GM20000 (cell line): ENCODE data around the gene RHBDD3.

Experiments
- DNase-seq: peaks from one replicate; pipeline ENCODE4 v3.0.0; 2012; ENCODE audit warnings: low spot score
- TF ChIP-seq, protein P1 (sequence below): IDR thresholded peaks from 2 replicates; pipeline ENCODE4 v1.5.1; 2012; ENCODE audit warnings: mild to moderate bottlenecking, control low read depth; ENCODE audit errors: extremely low read depth, missing control alignments

Gene RHBDD3

DNA sequence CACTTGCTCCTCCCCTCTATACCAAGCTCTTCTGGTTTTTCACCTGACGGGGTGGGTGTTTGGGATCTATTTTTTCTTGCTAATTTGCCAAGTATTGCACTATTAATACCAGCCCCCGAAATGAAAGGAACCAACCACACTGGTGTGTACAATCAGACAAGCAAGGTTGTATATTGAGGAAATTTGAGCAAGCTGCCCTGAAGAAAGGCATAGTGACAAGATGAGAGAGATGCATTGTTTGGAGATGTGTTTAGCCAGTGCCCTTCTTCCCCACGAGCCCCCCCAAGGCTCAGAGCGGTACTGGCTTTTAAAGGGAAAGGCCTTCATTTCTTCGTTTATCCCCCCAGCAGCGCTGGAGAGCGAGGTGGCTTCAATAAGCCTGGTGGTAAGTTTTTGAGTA, 23.4 kb upstream of the RHBDD3 start:
- TF ChIP-seq, protein P1, sequence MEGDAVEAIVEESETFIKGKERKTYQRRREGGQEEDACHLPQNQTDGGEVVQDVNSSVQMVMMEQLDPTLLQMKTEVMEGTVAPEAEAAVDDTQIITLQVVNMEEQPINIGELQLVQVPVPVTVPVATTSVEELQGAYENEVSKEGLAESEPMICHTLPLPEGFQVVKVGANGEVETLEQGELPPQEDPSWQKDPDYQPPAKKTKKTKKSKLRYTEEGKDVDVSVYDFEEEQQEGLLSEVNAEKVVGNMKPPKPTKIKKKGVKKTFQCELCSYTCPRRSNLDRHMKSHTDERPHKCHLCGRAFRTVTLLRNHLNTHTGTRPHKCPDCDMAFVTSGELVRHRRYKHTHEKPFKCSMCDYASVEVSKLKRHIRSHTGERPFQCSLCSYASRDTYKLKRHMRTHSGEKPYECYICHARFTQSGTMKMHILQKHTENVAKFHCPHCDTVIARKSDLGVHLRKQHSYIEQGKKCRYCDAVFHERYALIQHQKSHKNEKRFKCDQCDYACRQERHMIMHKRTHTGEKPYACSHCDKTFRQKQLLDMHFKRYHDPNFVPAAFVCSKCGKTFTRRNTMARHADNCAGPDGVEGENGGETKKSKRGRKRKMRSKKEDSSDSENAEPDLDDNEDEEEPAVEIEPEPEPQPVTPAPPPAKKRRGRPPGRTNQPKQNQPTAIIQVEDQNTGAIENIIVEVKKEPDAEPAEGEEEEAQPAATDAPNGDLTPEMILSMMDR, result no peak
- no peak for DNase-seq

DNA sequence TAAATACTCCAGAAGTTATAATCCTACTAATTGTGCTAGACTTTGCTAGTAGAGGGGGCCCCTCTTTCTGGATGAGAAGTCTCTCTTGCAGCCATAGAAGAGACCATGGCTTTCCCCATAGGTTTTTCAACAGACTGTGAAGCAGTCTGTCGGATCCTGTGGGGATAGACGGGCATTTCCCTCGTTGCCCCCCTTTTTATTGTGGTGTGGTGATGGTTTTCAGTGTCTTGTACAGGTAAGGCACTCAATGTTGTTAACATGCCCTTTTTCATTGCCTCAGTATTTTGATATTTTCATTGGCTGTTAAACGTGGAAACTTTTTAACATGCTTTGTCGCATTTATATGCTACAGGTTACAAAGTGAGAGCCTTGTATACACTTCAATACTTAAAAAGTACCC, 22.3 kb upstream of the RHBDD3 start:
- no peak for DNase-seq
- TF ChIP-seq, protein P1, result no peak

DNA sequence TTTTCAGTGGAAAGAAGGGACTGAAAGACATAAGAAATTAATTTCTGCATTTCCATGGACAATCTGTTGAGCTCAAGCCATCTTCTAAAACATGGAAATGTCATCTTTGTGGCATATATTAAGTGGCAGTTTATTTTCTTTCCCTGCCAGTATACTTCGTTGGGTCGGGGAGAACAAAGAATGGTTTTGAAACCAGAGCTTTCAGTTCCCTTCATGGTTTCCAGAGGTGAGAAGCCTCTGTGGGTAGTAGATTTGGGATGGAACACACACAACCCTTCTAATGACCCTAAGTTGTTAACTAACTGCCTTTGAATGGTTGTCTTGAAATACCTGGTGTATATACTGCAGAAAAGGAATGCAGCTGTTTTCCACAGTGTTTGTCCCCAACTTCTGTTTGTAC, 21.1 kb upstream of the RHBDD3 start:
- TF ChIP-seq, protein P1, result no peak
- DNase-seq, result no peak

DNA sequence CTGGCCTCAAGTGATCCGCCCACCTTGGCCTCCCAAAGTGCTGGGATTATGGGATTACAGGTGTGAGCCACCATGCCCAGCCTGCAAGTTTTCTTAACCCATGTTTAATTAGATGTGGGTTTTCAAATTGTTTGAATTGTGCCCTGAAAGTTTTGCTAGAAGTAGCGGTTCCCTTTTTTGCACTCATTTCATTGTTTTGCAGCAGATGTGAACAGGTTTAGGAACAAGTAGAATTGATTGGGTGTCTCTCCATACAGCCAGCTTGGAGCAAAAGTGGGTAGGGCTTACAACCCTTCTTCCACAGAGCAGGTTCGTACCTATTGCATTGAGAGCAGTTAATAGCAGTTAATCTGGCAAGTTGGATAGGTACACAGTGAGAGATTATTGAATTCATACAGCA, 16.4 kb upstream of the RHBDD3 start:
- TF ChIP-seq, protein P1, result no peak

DNA sequence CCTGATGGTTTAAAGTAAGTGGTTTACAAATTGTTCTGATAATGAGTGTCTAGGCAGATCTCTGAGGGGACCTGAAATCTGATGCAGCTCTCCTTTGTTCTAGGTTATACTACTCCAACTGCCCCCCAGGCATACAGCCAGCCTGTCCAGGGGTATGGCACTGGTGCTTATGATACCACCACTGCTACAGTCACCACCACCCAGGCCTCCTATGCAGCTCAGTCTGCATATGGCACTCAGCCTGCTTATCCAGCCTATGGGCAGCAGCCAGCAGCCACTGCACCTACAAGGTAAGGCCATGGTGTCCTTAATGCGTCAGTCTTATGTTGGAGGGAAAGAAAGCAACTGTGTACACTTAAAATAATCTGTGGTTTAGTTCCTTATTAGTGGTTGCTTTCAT, 10.1 kb upstream of the RHBDD3 start:
- no peak for DNase-seq
- TF ChIP-seq, protein P1, result no peak

More for the DNA sequence above, 16.4 kb upstream of the RHBDD3 start:
- no peak for DNase-seq

DNA sequence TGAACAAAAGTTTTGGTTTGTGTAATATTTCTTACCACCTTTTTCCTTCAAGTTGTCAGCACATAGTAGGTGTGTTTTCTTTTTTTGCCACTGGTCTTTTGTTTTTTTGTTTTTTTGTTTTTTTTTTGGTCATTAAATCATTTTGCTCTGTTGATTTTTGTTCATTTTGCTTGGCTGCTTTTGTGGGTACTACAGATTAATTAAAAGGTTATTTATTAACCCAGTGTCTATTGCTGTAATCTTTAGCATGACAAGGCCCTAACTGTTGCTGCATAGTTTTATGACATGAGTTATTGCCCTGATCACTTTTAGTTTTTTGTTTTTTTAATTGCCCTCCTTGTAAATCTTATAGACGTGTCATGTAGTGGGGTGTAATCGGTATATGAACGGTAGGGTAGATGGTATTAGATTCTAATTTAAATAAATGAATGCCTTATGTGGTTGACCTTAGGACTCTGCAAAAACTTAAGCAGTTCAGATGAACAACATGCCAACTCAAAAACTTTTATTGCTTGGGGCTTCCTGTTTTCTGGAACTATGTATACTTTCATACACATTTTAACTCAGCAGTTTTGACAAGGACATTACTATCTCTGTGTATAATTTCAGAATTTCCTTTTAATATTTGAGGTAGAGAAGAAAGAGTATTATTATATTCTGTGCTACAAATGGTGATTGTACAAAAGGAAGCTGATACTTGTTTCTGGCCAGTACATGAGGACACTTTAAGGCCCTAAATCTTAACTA, 8.2 kb upstream of the RHBDD3 start:
- no peak for DNase-seq
- TF ChIP-seq, protein P1, result no peak

DNA sequence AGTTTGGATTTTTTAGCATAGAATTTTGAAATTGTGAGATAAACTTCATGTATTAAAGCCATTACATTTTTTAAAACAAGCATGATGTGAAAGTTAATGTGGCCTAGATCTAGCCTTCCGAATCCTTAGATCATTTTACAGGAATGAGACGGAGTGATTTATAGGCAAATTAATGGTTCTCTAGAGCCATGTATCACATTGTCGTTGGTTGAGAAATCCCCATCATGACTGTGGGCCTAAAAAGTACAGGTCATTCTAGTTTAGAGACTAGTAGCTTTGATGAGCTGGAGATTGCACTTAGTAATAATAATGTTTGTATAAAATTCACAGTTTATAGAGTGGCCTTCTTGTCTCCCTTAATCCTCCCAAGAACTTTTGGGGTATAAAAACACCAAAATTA, 7.4 kb upstream of the RHBDD3 start:
- TF ChIP-seq, protein P1, result no peak
- no peak for DNase-seq
